ENCODE measurements around the gene TRIO. TPM values are rescaled to one million over a fixed set of nuclear protein-coding genes. Genes with fewer than 3 reads are reported as not detected.

TRIO gene
- polyA plus RNA-seq, 1 donor from 2014 or later, result 8.5 TPM

DNA sequence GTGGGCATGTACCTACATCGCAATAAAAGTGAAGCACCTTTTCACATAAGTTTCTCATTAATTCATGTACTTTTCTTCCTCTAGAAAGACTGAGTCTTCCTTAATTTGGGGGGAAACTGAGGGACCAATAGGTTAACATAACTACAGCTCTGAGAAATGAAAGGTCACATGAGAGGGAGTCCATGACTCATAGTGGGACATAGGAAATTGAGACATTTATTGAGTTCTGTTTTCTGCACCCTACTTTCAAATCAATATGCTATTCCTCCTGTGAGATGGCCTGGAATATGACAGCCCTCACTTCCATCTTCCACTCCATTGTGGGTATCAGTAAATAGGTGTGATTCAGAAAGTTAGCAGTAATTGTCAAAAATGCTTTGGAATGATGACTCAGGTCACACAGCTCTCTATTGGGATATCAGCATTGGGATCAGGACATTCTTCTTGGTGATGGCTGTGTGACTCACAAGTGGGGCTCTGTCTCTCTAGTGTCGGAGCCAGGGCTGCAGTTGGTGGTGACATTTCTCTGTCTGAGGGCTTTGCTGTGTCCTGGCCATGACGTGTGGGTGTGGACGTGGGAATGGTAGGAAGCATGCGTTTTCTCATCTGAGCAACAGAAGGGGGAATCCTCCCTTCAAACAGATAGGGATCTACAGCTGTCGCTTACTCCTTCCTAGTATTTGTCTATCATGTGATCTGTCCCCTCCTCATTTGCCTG lies 125.0 kb downstream of the TRIO start:
- Mint-ChIP-seq H3K9me3 (no peaks in the 10 kb centered on the region), H3K4me3 (no peak overlapping the region), H3K27ac (peak overlapping the region in 1 of 3 donors; percentile 59), H3K4me1 (peaks cover 44 to 48% (median 46%) of the 10 kb centered on the region in 3 donors), H3K36me3 (no peaks in the 10 kb centered on the region), H3K27me3 (no peaks in the 10 kb centered on the region)

DNA sequence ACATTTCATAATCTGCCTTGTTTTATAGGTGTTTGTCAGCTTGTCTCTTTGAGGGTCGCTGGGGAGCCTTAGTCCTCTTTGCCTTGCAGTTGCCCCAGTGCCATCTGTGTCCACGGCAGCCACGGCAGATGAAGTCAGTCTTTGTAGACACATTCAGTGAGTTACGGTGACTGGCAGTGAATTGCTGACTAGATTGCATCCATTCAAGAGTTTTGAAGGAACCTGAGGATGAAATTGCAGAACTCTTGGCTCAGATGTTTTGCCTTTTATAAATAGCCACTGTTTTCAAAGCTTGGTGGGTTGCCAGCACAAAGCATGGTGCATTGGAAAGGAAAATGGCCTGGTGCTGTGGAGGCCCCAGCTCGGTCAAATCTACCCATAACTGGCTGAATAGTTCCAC lies 125.6 kb downstream of the TRIO start:
- peaks cover 38 to 42% (median 40%) of the 10 kb centered on the region in 3 donors for H3K4me1 Mint-ChIP-seq
- H3K4me3 Mint-ChIP-seq, result no peak overlapping the region
- H3K27ac Mint-ChIP-seq, result no peak overlapping the region

DNA sequence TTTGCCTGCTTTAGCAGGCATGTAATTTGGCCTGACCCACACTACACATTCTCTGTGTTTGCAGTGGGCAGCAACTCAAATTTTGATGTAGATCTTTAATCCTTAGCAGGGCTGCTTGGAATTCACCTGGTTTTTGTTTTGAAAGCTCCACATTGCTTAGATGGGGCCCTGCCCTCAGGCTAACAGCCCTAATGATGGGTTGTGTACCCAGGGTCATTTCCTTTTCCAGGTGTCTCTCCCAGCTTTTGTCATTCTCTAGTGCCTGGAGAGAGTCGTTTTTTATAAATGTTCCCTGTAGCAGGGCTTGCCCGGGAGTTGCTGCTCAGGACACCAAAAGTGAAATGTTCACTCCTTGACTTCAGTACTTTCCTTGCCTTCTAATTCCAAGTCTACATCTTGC lies 126.3 kb downstream of the TRIO start:
- H3K27ac Mint-ChIP-seq, result no peak overlapping the region
- H3K36me3 Mint-ChIP-seq, result no peaks in the 10 kb centered on the region
- H3K9me3 Mint-ChIP-seq, result no peaks in the 10 kb centered on the region
- peaks cover 42 to 44% (median 43%) of the 10 kb centered on the region in 3 donors for H3K4me1 Mint-ChIP-seq
- no peaks in the 10 kb centered on the region for H3K27me3 Mint-ChIP-seq
- H3K4me3 Mint-ChIP-seq, result no peak overlapping the region

More for the DNA sequence above, 125.6 kb downstream of the TRIO start:
- Mint-ChIP-seq H3K36me3 (no peaks in the 10 kb centered on the region), H3K9me3 (no peaks in the 10 kb centered on the region), H3K27me3 (no peaks in the 10 kb centered on the region)

DNA sequence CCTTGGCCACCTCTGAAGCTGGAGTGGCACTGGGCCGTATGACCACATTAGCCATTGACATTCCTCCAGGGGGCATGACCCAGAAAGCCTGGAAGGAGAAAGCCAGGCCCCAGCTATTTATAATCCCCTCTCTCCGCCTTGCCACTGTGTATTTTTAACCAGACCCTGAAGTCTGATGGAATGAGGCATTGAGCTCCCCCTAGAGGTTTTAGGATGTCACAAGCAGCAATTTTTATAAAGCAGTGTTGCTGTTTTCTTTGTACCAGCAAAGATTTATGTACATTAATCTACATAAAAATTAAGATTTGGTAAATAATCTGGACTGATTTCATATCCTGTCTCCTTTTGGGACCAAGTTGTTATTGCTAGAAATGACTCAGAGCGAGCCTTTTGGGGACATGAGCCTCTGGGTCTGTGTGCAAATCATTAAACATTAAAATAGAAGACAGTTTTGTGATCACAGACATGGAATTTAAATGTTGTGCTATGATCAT lies 127.1 kb downstream of the TRIO start:
- Mint-ChIP-seq H3K36me3 (no peaks in the 10 kb centered on the region), H3K9me3 (no peaks in the 10 kb centered on the region), H3K4me1 (peaks cover 37 to 40% (median 37%) of the 10 kb centered on the region in 3 donors), H3K27ac (peak overlapping the region in 2 of 3 donors; percentile 13 to 59), H3K27me3 (no peaks in the 10 kb centered on the region), H3K4me3 (peak overlapping the region in 1 of 4 donors; percentile 11)

DNA sequence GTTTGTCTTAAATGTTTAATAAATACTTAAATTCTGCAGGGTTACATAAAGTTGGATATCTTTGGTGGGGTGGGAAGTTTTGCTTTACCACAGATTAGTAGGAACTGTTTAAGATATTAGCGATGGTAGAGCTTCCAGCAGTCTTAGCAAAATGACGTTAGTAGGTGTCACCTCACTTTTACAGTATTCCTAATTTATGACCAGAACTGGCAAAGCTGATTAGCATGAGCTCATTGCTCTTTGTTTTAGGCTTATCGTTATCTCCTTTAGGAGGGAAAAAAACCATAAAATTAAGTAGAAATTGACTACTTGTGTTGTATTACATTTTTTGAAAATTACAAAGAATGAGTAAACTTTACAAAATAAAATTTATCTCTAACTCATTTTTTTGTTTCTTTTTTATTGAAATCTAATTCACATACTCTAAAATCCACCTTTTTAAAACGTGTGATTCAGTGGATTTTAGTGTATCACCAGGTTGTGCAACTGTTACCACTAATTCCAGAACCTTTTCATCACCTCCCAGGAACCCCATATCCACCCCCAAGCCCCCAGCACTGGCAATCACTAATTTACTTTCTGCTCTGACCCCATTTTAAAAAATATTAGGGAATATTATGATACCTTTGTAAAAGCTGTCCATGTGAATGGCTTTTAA lies 129.5 kb downstream of the TRIO start:
- no peaks in the 10 kb centered on the region for H3K27me3 Mint-ChIP-seq
- no peaks in the 10 kb centered on the region for H3K36me3 Mint-ChIP-seq
- no peak overlapping the region for H3K4me3 Mint-ChIP-seq
- H3K9me3 Mint-ChIP-seq, result no peaks in the 10 kb centered on the region
- H3K4me1 Mint-ChIP-seq, result peaks cover 41 to 50% (median 44%) of the 10 kb centered on the region in 3 donors
- H3K27ac Mint-ChIP-seq, result no peak overlapping the region

DNA sequence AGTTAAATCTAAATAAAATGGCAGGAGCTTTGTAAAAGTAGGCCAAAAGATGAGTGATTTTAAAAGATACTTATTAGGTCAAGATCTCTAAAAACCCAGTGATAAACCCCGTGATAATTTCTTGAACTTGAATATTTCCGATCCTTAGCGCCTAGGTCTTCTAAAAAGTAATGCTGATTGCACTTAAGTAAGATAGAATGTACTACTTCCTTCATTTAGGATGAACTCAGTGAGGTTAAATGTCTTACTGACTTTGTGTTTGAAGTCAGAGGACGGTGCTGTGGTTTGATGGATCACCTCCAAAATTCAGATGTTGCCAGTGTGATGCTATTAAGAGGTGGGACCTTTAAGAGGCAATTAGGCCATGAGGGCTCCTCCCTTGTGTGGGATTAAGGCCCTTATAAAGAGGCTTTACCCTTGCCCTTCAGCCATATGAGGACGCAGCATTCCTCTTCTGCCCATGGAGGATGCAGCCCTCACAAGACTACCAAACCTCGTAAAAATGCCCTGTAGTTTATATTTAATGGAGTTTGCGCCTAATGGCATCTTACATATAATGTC lies 130.1 kb downstream of the TRIO start:
- H3K4me1 Mint-ChIP-seq, result peaks cover 36 to 56% (median 43%) of the 10 kb centered on the region in 3 donors
- no peaks in the 10 kb centered on the region for H3K27me3 Mint-ChIP-seq
- no peaks in the 10 kb centered on the region for H3K36me3 Mint-ChIP-seq
- H3K4me3 Mint-ChIP-seq, result no peak overlapping the region
- H3K9me3 Mint-ChIP-seq, result no peaks in the 10 kb centered on the region
- no peak overlapping the region for H3K27ac Mint-ChIP-seq

DNA sequence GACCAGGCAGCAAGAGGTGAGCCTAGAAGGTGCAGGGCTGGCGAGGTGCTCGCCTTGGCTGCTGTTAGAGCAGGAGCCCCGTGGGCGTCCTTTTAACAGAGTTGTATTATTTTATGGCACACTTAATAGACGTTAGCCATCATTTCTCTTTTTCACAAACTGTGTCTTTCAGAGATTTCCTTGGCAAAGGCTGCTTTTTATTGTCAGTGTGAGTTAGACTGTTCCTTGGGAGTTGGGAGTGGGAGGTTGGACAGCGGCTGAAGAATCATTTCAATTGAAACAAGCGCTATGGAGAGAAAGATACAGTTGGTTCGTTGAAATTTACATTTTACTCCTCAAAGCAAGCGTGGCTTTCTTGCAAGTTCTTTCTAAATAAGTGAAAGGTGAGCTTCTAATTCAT lies 133.2 kb downstream of the TRIO start:
- H3K27ac Mint-ChIP-seq, result peak overlapping the region in 1 of 3 donors; percentile 47
- H3K36me3 Mint-ChIP-seq, result peaks cover 3% of the 10 kb centered on the region
- peaks cover 17 to 45% (median 24%) of the 10 kb centered on the region in 3 donors for H3K4me1 Mint-ChIP-seq
- H3K4me3 Mint-ChIP-seq, result no peak overlapping the region
- no peaks in the 10 kb centered on the region for H3K9me3 Mint-ChIP-seq
- no peaks in the 10 kb centered on the region for H3K27me3 Mint-ChIP-seq

DNA sequence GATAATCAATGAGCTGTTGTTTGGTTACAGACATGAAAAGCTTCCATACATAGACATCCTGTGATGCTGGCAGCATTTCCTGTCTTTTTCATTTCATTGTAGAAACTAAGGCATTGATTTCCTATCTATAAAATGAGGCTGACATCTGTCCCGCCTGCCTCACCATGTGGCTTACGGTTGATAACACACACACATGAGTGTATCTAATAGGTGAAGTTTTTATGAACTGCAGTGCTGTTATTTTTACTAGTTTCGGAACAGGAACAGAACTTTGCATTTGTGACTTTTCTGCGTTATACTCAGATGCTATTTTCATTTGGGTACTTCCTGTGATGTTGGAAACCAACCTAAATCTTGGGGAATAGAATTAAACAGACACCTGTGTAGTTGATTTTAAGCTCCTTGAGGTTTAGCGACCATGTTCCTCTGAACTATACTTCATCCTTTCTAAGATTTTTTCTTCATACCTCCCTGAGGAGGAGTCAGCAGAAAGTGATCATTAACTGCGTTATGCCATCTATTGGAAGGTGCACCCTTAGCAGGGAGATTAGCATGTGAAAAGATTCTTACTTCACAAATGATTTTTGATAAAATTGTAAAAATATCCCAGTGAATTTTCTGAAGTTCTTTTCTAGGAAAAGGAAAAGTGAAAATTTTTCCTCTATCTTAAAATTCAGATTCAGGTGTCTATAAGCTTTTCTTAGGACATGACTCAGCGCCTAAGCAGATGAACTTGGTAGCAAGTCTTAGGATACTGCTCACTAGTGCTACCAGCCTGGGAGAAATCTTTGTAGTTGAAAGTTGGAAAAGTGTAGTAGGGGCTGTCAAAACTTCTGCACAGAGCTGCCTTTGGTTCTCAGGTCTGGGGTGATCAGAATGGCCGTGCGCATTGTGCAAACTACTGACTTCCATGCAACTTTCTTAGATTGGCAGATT lies 134.5 kb downstream of the TRIO start:
- peaks cover 3% of the 10 kb centered on the region for H3K36me3 Mint-ChIP-seq

DNA sequence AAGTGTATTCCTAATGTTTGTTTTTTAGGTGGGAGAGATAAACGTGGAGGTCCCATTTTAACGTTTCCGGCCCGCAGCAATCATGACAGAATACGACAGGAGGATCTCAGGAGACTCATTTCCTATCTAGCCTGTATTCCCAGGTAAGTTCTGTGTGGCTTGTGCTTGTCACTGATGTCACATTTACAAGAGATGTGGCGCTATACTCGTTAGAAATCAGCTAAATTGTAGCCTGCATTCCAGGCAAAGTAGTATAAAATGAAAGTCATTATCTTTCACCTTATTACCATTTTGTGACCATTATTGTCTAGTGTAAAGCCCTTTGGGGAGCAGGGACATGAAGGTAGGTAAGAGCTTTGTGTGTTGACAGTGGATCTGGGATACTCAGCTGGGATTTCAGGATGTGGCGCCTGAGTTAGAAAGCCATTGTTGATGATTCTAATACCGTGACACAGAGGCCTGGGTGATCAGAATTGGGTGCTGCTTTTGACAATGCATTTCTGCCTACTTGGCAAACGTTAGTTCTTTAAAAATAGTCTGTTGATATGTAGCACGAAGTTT lies 137.2 kb downstream of the TRIO start:
- H3K9me3 Mint-ChIP-seq, result peaks cover 0 to 1% (median 0%) of the 10 kb centered on the region in 3 donors
- no peaks in the 10 kb centered on the region for H3K27me3 Mint-ChIP-seq
- peaks cover 15 to 32% (median 28%) of the 10 kb centered on the region in 3 donors for H3K4me1 Mint-ChIP-seq
- no peak overlapping the region for H3K27ac Mint-ChIP-seq
- H3K4me3 Mint-ChIP-seq, result no peak overlapping the region
- H3K36me3 Mint-ChIP-seq, result peaks cover 6% of the 10 kb centered on the region

More for the DNA sequence above, 134.5 kb downstream of the TRIO start:
- no peaks in the 10 kb centered on the region for H3K9me3 Mint-ChIP-seq
- H3K4me1 Mint-ChIP-seq, result peaks cover 15 to 39% (median 22%) of the 10 kb centered on the region in 3 donors
- no peaks in the 10 kb centered on the region for H3K27me3 Mint-ChIP-seq
- peak overlapping the region in 1 of 4 donors; percentile 80 for H3K4me3 Mint-ChIP-seq
- peak overlapping the region in 2 of 3 donors; percentile 29 to 59 for H3K27ac Mint-ChIP-seq

DNA sequence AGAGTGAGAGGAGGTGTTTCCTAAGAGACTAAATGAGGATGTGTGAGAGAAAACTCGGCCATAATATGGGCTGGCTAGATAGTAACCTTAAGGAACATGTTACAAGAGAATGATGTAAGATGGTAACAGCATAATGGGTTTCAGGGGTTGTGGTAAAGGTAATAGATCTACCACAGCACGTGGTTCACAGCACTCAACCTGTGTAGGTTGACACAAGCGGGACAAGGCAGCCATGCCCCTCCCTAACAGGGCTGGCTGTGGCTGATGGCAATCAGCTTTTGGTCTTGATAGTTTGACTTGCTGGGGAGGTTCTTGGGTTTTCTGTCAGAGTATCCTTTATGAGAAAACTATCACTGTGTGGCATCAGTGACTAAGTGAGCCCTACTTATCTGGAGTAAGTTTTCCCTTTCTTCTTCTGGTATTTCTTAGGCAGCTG lies 138.6 kb downstream of the TRIO start:
- no peaks in the 10 kb centered on the region for H3K27me3 Mint-ChIP-seq
- H3K9me3 Mint-ChIP-seq, result peaks cover 0 to 1% (median 0%) of the 10 kb centered on the region in 3 donors
- H3K4me3 Mint-ChIP-seq, result no peak overlapping the region
- peaks cover 6% of the 10 kb centered on the region for H3K36me3 Mint-ChIP-seq
- peaks cover 22 to 36% (median 25%) of the 10 kb centered on the region in 3 donors for H3K4me1 Mint-ChIP-seq
- peak overlapping the region in 1 of 3 donors; percentile 53 for H3K27ac Mint-ChIP-seq

DNA sequence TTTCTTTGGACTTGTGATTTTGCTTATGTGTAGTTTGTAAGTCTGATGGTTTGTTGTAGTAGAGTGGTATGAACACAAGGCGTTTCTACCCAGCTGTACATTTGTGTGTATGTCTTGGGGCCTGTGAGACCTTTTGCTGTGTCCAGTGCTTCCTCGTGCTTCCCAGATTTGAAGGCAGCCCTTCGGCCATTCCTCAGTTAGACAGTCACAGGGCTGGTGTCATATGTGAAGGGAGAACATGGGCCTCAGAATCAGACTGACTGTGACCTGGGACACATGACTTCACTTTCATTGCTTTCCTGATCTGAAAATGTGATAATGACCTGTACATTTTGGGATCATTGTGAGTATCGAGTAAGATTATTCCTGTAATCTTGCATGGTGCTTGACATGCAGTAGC lies 140.0 kb downstream of the TRIO start:
- no peak overlapping the region for H3K27ac Mint-ChIP-seq
- peaks cover 6% of the 10 kb centered on the region for H3K36me3 Mint-ChIP-seq
- H3K4me3 Mint-ChIP-seq, result no peak overlapping the region
- H3K4me1 Mint-ChIP-seq, result peaks cover 17 to 32% (median 22%) of the 10 kb centered on the region in 3 donors
- H3K27me3 Mint-ChIP-seq, result no peaks in the 10 kb centered on the region
- H3K9me3 Mint-ChIP-seq, result peaks cover 0 to 1% (median 0%) of the 10 kb centered on the region in 3 donors

DNA sequence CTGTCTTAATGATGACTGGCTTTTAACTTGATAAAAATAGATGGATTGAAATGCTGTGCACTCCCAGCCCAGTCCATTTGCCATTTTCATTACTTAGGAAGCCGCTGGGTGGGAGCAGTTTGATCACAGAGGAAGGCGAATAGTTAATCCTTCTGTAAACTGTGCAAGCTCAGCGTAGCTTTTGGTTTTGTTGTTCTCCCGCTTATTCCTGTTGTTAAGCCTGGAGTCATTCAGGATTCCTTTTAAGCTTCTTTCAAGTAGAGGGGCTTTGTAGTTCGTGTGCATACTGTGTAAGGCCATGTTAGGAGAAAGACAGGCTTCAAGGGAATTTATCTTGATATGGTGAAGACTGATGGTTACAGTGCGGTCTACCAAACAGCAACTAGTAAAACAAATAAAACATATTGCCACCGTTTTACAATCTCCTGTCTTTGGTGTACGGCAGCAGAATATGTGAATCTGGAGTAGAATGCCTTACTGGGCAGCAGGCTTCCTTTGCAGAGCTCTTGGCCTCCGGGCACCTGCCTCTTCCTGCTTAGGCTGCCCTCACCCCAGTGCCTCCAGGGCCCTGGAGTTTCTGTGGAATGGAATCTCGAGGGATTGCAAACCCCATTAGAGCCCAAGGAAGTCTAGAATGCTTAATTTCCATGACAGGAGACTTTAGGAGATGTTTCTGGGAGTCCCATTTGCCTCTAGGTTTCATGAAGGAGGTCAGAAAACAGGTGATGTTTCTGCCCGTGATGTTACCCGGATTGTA lies 141.4 kb downstream of the TRIO start:
- Mint-ChIP-seq H3K27ac (no peak overlapping the region), H3K27me3 (no peaks in the 10 kb centered on the region), H3K9me3 (peaks cover 0 to 1% (median 0%) of the 10 kb centered on the region in 3 donors), H3K36me3 (peaks cover 8% of the 10 kb centered on the region), H3K4me1 (peaks cover 16 to 31% (median 23%) of the 10 kb centered on the region in 3 donors), H3K4me3 (no peak overlapping the region)

DNA sequence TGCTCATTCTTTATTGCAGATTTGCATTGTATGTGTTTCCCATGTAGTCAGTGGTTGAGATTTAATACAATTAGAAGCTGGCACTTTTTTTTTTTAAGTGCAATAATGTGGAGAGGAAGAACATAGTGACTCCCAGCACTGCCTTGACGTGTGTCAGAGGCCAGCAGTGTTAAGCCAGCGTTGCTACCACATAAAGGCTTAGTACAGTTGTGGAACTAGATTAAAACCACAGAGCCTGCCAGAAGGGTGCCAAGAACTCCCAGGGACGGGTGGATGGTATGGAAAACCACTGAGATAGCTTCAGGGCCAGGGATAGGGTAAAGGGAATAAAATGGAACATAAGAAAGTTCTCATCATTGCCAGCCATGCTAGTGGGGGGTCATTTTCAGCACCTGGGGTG lies 142.9 kb downstream of the TRIO start:
- H3K36me3 Mint-ChIP-seq, result peaks cover 6% of the 10 kb centered on the region
- peaks cover 10 to 31% (median 23%) of the 10 kb centered on the region in 3 donors for H3K4me1 Mint-ChIP-seq
- H3K27me3 Mint-ChIP-seq, result no peaks in the 10 kb centered on the region
- peak overlapping the region in 2 of 4 donors; percentile 29 to 47 for H3K4me3 Mint-ChIP-seq
- no peak overlapping the region for H3K27ac Mint-ChIP-seq
- peaks cover 0 to 1% (median 0%) of the 10 kb centered on the region in 3 donors for H3K9me3 Mint-ChIP-seq

Measured in IgD-negative memory B cell (primary cell).